Muscle of leg (tissue), 11 donors: Measurements from ENCODE around the gene MYCBPAP. TPM values are rescaled to one million over a fixed set of nuclear protein-coding genes. Genes with fewer than 3 reads are reported as not detected.

ENCODE experiments used
- DNase-seq: peaks from one replicate; pipeline ENCODE4 v3.0.0; 2013
- H3K27ac ChIP-seq: one replicate; pipeline ENCODE4 v1.5.1; 2013; ENCODE audit warnings: mild to moderate bottlenecking, low read length, control low read depth
- H3K27me3 ChIP-seq: one replicate; pipeline ENCODE4 v1.6.1; 2013; ENCODE audit warnings: low read length; ENCODE audit not compliant: control insufficient read depth, insufficient read depth
- H3K36me3 ChIP-seq: one replicate; pipeline ENCODE4 v1.6.1; 2013; ENCODE audit warnings: low read length; ENCODE audit not compliant: control insufficient read depth, insufficient read depth
- H3K4me1 ChIP-seq: one replicate; pipeline ENCODE4 v1.6.1; 2013; ENCODE audit warnings: low read length; ENCODE audit not compliant: control insufficient read depth, insufficient read depth
- H3K4me3 ChIP-seq: one replicate; pipeline ENCODE4 v1.5.1; 2013; ENCODE audit warnings: low read length, control low read depth
- H3K9me3 ChIP-seq: replicated peaks from 2 replicates; pipeline ENCODE4 v1.6.1; 2013; ENCODE audit warnings: low read depth, low read length; ENCODE audit not compliant: control insufficient read depth
- WGBS: methylation state at CpG from one replicate; pipeline ENCODE4 v1.1.5; 2013; ENCODE audit warnings: missing lambda C conversion rate; ENCODE audit not compliant: insufficient coverage; 5-methylcytosine and 5-hydroxymethylcytosine counted together
- polyA plus RNA-seq, 8 donors: library from polyadenylated mRNA; unstranded; fragments of 120-200 nt; gene quantifications; one replicate each; pipeline versions ENCODE4 v1.2.1 to v1.2.3, GENCODE V29; 2013; ENCODE audit warnings: inconsistent platforms in 1 of 8, low replicate concordance in 1 of 8; ENCODE audit not compliant: insufficient read length in 8 of 8, insufficient read depth in 1 of 8
- total RNA-seq: library from RNA; stranded (reverse); fragments of 120-200 nt; gene quantifications from one replicate; pipeline ENCODE4 v1.2.4, GENCODE V29; 2013

Gene MYCBPAP
- total and polyA plus RNA-seq, 9 donors, result 0.66 to 2.3 (median 0.82) TPM

DNA sequence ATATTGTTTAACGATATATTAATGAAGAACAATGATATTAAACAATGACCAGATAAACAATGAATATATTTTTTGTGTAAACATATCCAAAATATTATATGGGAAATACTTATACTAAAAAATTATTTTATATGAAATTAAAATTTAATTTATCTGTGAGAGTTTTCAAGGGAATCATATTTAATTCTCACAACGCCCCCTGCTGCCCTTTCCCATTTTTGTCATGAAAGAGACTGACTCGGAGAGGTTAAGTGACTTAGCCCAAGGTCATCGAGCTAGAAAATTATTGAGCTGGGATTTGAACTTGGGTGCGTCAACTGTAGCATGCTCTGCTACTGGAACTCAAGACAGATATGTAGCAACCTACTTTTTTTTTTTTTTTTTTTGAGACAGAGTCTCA lies 7.2 kb upstream of the MYCBPAP start:
- Histone ChIP-seq H3K9me3 (no peaks in the 10 kb centered on the region), H3K36me3 (no peaks in the 10 kb centered on the region), H3K4me3 (no peak overlapping the region), H3K27me3 (peaks cover 4% of the 10 kb centered on the region), H3K27ac (no peak overlapping the region), H3K4me1 (no peaks in the 10 kb centered on the region)
- no CpG with 5 or more reads among the region's 5 CpGs for WGBS
- DNase-seq, result no peak

- Histone ChIP-seq H3K27ac (no peak overlapping the region), H3K4me1 (peaks cover 1% of the 10 kb centered on the region), H3K4me3 (no peak overlapping the region), H3K27me3 (peaks cover 4% of the 10 kb centered on the region), H3K9me3 (no peaks in the 10 kb centered on the region), H3K36me3 (no peaks in the 10 kb centered on the region)
- no peak for DNase-seq
- 84% methylated on average over 7 of the region's 9 CpGs for WGBS
Measured at GRCh38 chr17:50502301-50502990, 5.8 kb upstream of the MYCBPAP start.

DNA sequence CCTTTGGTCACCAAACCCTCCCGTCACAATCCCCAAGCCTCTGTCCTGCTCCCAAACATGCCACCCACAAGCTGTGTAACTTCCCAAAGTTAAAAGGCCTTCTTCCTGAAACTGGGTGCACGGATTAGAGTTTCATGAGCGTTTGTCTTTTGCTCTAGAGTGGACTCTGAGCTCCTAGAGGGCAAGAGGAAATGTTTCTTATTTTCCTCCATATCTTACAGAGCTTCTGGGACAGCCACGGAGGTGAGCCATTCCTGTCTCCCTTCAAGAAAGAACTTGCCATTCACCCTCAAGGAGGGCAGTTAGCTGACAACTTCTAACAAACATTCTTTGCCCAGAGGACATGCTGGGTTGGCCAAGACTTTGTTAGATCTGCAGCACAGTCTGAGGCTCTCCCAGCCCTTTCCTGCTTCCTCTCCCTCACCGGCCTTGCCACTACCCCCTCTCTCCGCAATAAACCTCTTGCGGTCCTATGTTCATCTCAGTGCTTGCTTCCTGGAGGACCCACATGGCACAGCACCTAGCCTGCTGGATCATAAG lies 2.6 kb upstream of the MYCBPAP start:
- no peaks in the 10 kb centered on the region for H3K36me3 ChIP-seq
- H3K9me3 ChIP-seq, result no peaks in the 10 kb centered on the region
- DNase-seq, result no peak
- H3K4me3 ChIP-seq, result no peak overlapping the region
- H3K27ac ChIP-seq, result no peak overlapping the region
- H3K27me3 ChIP-seq, result no peaks in the 10 kb centered on the region
- WGBS, result 55% methylated on average over 3 of the region's 7 CpGs
- peaks cover 14% of the 10 kb centered on the region for H3K4me1 ChIP-seq

DNA sequence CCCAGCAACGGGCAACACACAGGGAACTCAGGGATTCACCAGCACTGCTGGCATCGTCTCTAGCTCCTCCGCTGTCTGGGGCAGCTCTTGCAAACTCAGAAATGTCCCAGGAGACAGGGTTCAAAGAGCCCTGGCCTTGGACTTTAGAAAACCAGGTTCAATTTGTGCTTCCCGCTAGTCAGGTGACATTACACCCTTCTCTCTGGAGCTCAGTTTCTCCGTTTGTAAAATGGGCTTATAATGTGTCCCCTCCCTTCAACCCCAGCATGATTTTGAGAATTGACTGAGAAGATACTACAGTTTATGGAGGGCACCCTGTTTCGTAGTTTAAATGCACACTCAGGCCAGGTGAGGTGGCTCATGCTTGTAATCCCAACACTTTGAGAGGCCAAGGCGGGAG lies 1.9 kb upstream of the MYCBPAP start:
- H3K27me3 ChIP-seq, result no peaks in the 10 kb centered on the region
- DNase-seq, result no peak
- 81% methylated on average over 6 of the region's 7 CpGs for WGBS
- no peak overlapping the region for H3K27ac ChIP-seq
- no peak overlapping the region for H3K4me3 ChIP-seq
- no peaks in the 10 kb centered on the region for H3K36me3 ChIP-seq
- H3K9me3 ChIP-seq, result no peaks in the 10 kb centered on the region
- H3K4me1 ChIP-seq, result peaks cover 14% of the 10 kb centered on the region

- DNase-seq, result peak; percentile 84
- Histone ChIP-seq H3K27ac (peak overlapping the region; percentile 83), H3K4me3 (peak overlapping the region; percentile 59), H3K9me3 (no peaks in the 10 kb centered on the region), H3K36me3 (no peaks in the 10 kb centered on the region), H3K27me3 (peaks cover 2% of the 10 kb centered on the region), H3K4me1 (peaks cover 14% of the 10 kb centered on the region)
- 10% methylated on average over 25 of the region's 32 CpGs for WGBS
Measured at GRCh38 chr17:50508573-50509460, 578 bp downstream of the MYCBPAP start.

DNA sequence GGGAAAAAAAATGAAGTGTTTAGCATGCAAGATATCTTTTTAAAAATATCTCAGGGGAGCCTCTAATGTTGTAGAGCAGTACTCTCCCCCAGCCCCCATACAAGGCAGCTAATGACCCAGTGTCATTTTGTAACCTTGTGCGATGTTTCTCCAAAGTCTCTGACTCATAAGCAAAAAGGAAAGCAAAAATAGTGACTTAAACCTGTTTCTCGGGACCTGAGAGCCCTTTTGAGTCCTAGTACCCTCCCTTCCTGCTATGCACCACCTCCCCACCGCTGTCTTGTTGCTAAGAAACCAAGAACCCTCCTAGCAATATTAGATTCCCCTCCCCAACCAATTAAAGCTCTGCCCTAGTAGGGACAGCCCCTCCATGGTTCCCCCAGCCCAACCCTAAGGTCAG lies 2.8 kb downstream of the MYCBPAP start:
- no peak overlapping the region for H3K27ac ChIP-seq
- peaks cover 2% of the 10 kb centered on the region for H3K27me3 ChIP-seq
- H3K4me1 ChIP-seq, result peaks cover 14% of the 10 kb centered on the region
- no peak overlapping the region for H3K4me3 ChIP-seq
- DNase-seq, result no peak
- no peaks in the 10 kb centered on the region for H3K9me3 ChIP-seq
- WGBS, result 31% methylated on average over 3 of the region's 3 CpGs
- H3K36me3 ChIP-seq, result no peaks in the 10 kb centered on the region

GRCh38 chr17:50513495-50513894 lies 5.3 kb downstream of the MYCBPAP start:
- H3K9me3 ChIP-seq, result no peaks in the 10 kb centered on the region
- peak; percentile 32 for DNase-seq
- no peaks in the 10 kb centered on the region for H3K36me3 ChIP-seq
- no peak overlapping the region for H3K4me3 ChIP-seq
- no peak overlapping the region for H3K27ac ChIP-seq
- no CpG with 5 or more reads among the region's 4 CpGs for WGBS
- H3K27me3 ChIP-seq, result peaks cover 2% of the 10 kb centered on the region
- peaks cover 9% of the 10 kb centered on the region for H3K4me1 ChIP-seq

- WGBS, result no CpG with 5 or more reads among the region's 3 CpGs
- H3K4me3 ChIP-seq, result no peak overlapping the region
- no peak for DNase-seq
- peaks cover 2% of the 10 kb centered on the region for H3K4me1 ChIP-seq
- H3K36me3 ChIP-seq, result no peaks in the 10 kb centered on the region
- H3K9me3 ChIP-seq, result no peaks in the 10 kb centered on the region
- H3K27me3 ChIP-seq, result peaks cover 2% of the 10 kb centered on the region
- H3K27ac ChIP-seq, result no peak overlapping the region
Measured at GRCh38 chr17:50514388-50514787, 6.1 kb downstream of the MYCBPAP start.

DNA sequence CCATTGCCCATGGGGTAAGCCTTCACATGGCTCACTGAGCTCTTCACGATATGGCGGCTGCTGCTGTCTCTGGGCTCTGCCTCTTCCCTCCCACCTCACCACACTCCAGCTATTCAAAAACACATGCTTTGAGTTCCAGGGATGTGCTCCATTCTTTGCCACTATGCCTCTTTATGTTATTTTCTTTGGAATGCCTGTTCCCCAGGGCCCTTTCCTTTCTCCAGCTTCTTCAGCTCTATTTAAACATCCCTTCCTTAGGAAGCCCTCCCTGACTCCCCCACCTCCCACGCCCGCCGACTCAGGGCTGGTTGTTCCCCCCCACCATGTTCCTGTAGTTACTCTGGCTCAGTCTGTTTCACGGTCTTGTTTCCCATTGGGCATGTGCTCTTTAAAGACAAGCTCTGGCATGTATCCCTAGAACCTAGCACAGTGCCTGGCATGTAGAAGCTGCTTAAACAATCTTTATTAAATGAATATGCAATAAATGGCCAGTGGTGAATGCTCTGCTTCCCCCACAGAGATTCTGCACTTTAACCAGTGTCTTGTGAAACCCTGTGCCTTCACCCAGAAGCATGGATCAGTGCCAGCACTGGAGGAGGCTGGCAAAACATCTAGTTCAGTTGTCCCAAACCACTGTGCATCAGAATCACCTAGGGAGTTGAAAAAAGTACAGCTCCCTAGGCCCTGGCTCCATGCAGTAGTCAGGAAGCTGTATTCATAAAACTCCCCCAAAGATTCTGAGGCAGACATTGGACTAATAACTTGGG lies 6.9 kb downstream of the MYCBPAP start:
- Histone ChIP-seq H3K9me3 (no peaks in the 10 kb centered on the region), H3K36me3 (no peaks in the 10 kb centered on the region), H3K27me3 (peaks cover 2% of the 10 kb centered on the region), H3K4me1 (peaks cover 2% of the 10 kb centered on the region), H3K4me3 (no peak overlapping the region), H3K27ac (no peak overlapping the region)
- no peak for DNase-seq
- 64% methylated on average over 5 of the region's 6 CpGs for WGBS

DNA sequence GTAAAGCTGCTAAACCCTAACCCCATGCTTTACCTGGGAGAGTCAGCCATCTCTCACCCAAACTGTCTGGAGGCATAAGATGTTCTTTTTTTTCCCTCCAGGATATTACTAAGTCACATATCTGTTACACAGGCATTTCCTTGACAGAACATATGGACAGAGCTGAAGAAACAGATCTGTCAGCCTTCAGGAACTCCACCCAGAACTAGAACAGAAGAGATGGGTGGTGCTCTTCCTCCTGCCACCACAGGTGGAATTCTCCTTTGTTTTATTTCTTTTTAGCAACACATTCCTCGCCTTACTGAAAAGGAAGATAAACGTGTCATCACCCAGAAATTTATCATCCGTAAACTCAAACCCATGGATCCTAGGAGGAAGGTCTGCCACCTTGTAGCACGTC lies 8.8 kb downstream of the MYCBPAP start:
- peaks cover 13% of the 10 kb centered on the region for H3K4me1 ChIP-seq
- H3K36me3 ChIP-seq, result no peaks in the 10 kb centered on the region
- WGBS, result 59% methylated on average over 4 of the region's 4 CpGs
- no peak for DNase-seq
- no peak overlapping the region for H3K27ac ChIP-seq
- no peak overlapping the region for H3K4me3 ChIP-seq
- peaks cover 2% of the 10 kb centered on the region for H3K27me3 ChIP-seq
- no peaks in the 10 kb centered on the region for H3K9me3 ChIP-seq
